ENCODE measurements around the gene ZCCHC13. TPM values are rescaled to one million over a fixed set of nuclear protein-coding genes. Genes with fewer than 3 reads are reported as not detected.
A peak's percentile ranks its signal among the peaks of the same experiment; 100 is the strongest.

The ZCCHC13 gene
- total and polyA plus RNA-seq, 2 of the 13 experiments (the other 11 are each of a cell fraction or from before 2014, with no cell fraction given): not detected

DNA sequence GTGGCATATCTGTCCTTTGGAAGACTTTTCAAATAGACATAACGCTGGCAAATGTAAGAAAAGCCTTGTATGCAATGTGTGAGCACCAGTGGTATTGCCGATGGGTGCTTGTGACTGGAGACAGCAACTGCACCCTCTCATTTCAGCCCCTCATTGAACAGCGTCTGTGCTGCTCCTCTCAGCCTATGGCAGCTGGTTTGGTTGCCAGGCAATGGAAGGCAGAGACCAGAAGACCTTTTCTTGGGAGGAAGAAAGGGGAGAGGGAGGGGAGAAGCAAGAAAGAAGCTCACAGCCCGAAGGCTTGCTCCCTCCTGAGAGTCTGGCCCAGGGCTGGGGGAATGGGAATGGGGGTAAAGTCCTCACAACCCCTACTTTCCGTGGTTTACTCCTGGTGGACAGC is 20.2 kb downstream of the ZCCHC13 start:
- H3K79me2 ChIP-seq (ENCODE audit: insufficient read depth, low read length): no peaks in the 10 kb centered on the region
- no peak overlapping the region for H3K9ac ChIP-seq (ENCODE audit: insufficient read depth, low read depth, low read length)
- no peak overlapping the region for H2AFZ ChIP-seq (ENCODE audit: low read length)
- H3K27ac ChIP-seq (ENCODE audit: extremely low read length, insufficient read depth, low read length): no peak overlapping the region
- H3K36me3 ChIP-seq (replicated peaks in 1 of 2; ENCODE audit: control insufficient read depth in 1 of 2, insufficient read depth in 2 of 2, low read length in 2 of 2): no peaks in the 10 kb centered on the region
- ChIA-PET CTCF (ENCODE audit: low intra/inter-chr PET ratio, low total read pairs) (no interaction called here), POLR2A (no interaction called here)
- H4K20me1 ChIP-seq (ENCODE audit: insufficient read depth, low read length): no peaks in the 10 kb centered on the region
- TF ChIP-seq PAX8 (CRISPR knock-in tag; IDR thresholded peaks at IDR 0.05; ENCODE audit: borderline replicate concordance) (no peak), KDM3A (CRISPR knock-in tag; IDR thresholded peaks at IDR 0.05; ENCODE audit: low read depth) (no peak), TBP (CRISPR knock-in tag; IDR thresholded peaks at IDR 0.05) (no peak), KLF6 (CRISPR knock-in tag; IDR thresholded peaks at IDR 0.05) (no peak)
- TF ChIP-seq, protein P1, sequence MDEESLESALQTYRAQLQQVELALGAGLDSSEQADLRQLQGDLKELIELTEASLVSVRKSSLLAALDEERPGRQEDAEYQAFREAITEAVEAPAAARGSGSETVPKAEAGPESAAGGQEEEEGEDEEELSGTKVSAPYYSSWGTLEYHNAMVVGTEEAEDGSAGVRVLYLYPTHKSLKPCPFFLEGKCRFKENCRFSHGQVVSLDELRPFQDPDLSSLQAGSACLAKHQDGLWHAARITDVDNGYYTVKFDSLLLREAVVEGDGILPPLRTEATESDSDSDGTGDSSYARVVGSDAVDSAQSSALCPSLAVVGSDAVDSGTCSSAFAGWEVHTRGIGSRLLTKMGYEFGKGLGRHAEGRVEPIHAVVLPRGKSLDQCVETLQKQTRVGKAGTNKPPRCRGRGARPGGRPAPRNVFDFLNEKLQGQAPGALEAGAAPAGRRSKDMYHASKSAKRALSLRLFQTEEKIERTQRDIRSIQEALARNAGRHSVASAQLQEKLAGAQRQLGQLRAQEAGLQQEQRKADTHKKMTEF (CRISPR knock-in tag; IDR thresholded peaks at IDR 0.05): no peak
- TF ChIP-seq, protein P2, sequence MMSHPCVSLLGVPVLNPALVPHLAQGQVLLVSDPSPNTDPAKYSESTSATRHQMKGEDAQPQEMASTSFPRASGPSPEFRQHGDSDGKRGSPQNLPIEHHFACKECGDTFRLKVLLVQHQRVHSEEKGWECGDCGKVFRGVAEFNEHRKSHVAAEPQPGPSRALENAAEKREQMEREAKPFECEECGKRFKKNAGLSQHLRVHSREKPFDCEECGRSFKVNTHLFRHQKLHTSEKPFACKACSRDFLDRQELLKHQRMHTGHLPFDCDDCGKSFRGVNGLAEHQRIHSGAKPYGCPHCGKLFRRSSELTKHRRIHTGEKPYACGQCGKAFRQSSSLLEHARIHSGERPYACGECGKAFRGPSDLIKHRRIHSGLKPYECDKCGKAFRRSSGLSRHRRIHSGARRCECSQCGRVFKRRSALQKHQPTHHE (CRISPR knock-in tag; IDR thresholded peaks at IDR 0.05; ENCODE audit: borderline replicate concordance): no peak
- TF ChIP-seq, protein P3, sequence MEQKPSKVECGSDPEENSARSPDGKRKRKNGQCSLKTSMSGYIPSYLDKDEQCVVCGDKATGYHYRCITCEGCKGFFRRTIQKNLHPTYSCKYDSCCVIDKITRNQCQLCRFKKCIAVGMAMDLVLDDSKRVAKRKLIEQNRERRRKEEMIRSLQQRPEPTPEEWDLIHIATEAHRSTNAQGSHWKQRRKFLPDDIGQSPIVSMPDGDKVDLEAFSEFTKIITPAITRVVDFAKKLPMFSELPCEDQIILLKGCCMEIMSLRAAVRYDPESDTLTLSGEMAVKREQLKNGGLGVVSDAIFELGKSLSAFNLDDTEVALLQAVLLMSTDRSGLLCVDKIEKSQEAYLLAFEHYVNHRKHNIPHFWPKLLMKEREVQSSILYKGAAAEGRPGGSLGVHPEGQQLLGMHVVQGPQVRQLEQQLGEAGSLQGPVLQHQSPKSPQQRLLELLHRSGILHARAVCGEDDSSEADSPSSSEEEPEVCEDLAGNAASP (CRISPR knock-in tag; IDR thresholded peaks at IDR 0.05; ENCODE audit: borderline replicate concordance): no peak
- BruUV-seq (replicated peaks): no TSS peak
- H3K4me3 ChIP-seq (replicated peaks in 1 of 3; ENCODE audit: insufficient read depth in 1 of 3, low read depth in 2 of 3, low read length in 3 of 3): no peak overlapping the region
- no peak overlapping the region for H3K4me2 ChIP-seq (ENCODE audit: low read depth, low read length)
- 0% methylated on average over 2 of the region's 5 CpGs for WGBS (ENCODE audit: low lambda C conversion rate)
- FAIRE-seq (peak; percentile 30), ATAC-seq (no peak), DNase-seq (ENCODE audit: low spot score) (no peak)
- no peaks in the 10 kb centered on the region for H3K4me1 ChIP-seq (ENCODE audit: insufficient read depth, low read length)
- no peaks in the 10 kb centered on the region for H3K27me3 ChIP-seq (ENCODE audit: control insufficient read depth in 1 of 2, insufficient read depth in 2 of 2, low read length in 2 of 2)
- H3K9me3 ChIP-seq (ENCODE audit: low read length): no peaks in the 10 kb centered on the region
- in situ Hi-C loops (cut with HindIII; ENCODE audit: extremely low pct_ligation_motif_present, low pct_unique_long_range_greater_than_20kb): no loop called here
- intact Hi-C loops (cut with micrococcal nuclease; ENCODE audit: unreplicated experiment): no loop called here
